Lung microvascular endothelial cell (primary cell): Measurements from ENCODE around the gene TESK1. TPM values are rescaled to one million over a fixed set of nuclear protein-coding genes. Genes with fewer than 3 reads are reported as not detected.
"Not testable (repeated sequence)": the region's sequence is repeated elsewhere in the genome, so short reads cannot be mapped to it uniquely, and the experiment has no call there.

Experiments used
- DNase-seq, 2 donors: peaks; one replicate each; pipeline versions ENCODE4 v3.0.0 to v3.0.0-alpha.2; 2010; ENCODE audit warnings: low read depth in 2 of 2
- total RNA-seq: library from RNA; depleted of rRNA; stranded (reverse); fragments of >200 nt; gene quantifications from 2 replicates; pipeline ENCODE4 v1.2.1, GENCODE V29; 2014

TESK1 gene
- total RNA-seq, 1 donor from 2014 or later = 6.3 TPM

GRCh38 chr9:35645736-35646135 is 40.7 kb downstream of the TESK1 start:
- not testable (repeated sequence) for DNase-seq

- no peak for DNase-seq
These were observed 41.1 kb downstream of the TESK1 start for GRCh38 chr9:35646153-35646532.

- peak; percentile 87 to 89 for DNase-seq
These were observed 41.6 kb downstream of the TESK1 start for GRCh38 chr9:35646533-35647265.

- DNase-seq = no peak
These were observed 44.6 kb downstream of the TESK1 start for GRCh38 chr9:35649431-35650340.

- DNase-seq = no peak
These were observed 45.5 kb downstream of the TESK1 start, which contains the start of gene SIT1 for GRCh38 chr9:35650341-35651158. TSS of gene SIT1 (minus strand) at chr9:35650931. CDS start at chr9:35650853, 78 bp downstream.

DNA sequence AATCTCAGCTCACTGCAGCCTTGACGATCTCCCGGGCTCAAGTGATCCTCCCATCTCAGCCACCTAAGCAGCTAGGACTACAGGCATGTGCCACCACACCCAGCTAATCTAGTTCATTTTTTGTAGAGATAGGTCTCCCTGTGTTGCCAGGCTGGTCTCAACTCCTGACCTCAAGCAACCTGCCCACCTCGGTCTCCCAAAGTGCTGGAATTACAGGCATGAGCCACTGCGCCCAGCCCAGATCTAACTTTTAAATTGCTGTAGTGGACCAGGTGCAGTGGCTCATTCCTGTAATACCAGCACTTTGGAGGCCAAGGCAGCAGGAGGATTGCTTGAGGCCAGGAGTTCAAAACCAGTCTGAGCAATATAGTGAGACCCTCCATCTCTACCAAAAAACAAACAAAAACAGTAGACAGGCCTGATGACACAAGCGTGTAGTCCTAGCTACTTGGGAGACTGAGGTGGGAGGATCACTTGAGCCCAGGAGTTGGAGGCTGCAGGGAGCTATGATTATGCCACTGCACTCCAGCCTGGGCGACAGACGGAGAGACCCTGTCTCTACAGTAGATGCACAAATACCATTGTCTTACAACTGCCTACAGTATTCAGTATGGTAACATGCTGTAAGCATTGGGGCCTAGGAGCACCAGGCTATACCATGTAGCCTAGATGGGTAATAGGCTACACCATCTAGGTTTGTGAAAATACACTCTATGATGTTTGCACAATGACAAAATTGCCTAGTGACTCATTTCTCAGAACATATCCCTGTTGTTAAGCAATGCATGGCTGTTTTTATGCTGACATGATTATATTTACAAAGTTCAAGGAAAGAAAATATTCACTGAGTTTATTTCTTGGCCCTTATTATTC is 47.1 kb downstream of the TESK1 start:
- no peak for DNase-seq

DNA sequence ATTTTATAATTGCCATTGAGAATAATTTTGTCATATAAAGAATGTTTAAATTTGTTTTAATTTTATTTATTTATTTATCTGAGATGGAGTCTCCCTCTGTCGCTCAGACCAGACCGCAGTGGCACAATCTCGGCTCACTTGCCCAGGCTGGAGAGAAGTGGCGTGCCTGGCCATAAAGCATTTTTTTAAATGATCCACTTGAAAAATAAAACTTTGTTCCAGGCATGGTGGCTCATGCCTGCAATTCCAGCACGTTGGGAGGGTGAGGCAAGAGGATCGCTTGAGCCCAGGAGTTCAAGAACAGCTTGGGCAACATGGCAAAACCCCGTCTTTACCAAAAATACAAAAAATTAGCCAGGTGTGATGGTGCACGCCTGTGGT is 47.8 kb downstream of the TESK1 start:
- no peak for DNase-seq

DNA sequence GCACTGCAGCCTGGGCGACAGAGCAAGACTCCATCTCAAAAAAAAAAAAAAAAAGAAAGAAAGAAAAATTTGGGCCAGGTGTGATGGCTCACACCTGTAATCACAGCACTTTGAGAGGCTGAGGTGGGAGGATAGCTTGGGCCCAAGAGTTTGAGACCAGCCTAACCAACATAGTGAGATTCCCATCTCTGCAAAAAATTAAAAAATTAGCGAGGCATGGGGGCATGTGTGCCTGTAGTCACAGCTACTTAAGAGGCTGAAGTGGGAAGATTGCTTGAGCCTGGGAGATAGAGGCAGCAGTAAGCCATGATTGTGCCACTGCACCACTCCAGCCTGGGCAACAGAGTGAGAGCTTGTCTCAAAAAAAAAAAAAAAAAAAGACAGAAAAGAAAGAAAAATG is 48.5 kb downstream of the TESK1 start:
- no peak for DNase-seq

- DNase-seq = no peak
These were observed 51.3 kb downstream of the TESK1 start for GRCh38 chr9:35656348-35656747.

DNA sequence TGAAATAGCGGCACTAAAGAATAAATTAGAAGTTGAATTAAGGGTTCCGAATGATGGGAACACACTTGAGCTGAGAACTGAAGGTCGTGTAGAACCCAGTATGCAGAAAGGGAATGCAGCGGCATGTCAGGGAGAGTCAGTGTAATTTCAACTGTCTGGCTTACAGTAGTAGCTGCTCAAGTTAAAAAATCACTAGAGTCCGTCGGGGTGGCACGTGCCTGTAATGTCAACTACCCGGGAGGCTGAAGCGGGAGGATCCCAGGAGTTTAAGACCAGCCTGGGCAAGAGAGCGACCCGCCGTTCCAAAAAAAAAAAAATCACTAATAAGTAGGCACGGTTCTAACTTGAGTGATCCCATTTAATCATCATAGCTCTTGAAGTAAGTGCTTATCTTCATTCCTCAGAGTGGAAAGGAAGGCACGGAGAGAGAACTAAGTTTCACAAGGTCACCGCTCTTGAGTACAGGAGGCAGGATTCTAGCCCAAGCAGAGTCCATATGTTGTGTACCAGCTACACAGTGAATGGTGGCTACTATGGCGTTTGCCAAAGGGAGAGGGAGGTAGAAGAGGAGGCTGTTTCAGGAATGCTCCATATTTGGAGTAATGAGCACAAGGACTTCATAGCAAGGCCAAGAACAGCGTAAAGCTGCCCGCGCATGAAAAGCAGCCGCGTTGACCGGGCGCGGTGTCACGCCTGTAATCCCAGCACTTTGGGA is 51.9 kb downstream of the TESK1 start:
- peak in 1 of 2 donors; percentile 8 for DNase-seq

DNA sequence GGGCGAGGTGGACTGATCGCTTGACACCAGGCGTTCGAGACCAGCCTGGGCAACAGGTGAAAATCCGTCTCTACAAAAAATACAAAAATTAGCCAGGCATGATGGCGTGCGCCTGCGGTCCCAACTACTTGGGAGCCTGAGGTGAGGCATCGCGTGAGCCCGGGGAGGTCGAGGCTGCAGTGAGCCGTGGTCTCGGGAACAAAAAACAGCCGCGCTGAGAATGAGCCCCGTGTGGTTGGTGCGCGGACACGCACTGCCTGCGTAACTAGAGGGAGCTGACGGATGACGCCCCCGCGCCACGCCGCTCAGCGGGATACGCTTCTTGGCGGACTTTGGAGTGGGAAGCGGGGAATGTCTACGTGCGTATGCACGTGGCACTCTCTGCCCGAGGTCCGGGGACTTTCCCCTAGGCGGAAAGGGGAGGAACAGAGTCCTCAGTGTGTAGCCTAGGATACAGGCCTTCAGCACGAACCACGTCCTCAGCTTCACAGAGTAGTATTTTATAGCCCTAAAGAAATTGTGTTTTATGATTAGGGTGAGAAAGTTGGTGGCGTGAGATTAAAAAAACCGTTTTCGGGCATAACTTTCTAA is 52.6 kb downstream of the TESK1 start, which contains the start of gene RMRP:
RMRP (minus strand) TSS at position 474 of the 591 bp plus-strand sequence.
- peak; percentile 99 to 100 for DNase-seq

DNA sequence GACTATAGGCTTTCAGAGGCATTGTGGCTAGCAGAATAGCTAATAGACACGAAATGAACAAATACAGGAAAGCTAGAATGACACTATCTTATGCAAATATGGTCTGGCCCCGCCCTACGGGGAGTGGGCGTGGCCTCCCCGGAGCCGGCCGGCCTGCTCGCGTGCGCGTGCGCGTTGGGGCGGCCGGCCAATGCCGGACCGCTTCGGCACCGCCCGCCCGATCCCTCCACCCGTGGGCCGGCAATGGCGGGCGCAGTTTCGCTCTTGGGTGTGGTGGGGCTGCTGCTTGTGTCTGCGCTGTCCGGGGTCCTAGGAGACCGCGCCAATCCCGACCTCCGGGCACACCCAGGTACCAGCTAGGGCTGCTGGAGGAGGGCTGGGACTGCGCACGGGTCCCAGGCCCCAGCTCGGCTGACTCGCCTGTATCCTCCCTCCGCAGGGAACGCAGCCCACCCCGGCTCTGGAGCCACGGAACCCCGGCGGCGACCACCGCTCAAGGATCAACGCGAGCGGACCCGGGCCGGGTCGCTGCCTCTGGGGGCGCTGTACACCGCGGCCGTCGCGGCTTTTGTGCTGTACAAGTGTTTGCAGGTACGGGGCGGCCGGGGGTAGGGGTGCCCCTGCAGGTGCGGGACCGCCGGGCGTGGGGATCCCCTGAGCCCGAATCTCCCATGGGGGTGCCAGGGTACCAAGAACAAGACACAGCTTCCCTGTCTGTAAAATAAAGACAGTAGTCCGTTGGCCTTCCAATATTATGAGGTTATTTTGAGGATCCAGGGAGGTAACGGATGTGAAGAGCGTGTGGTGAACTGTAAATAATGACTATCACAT is 53.3 kb downstream of the TESK1 start, which contains the start of gene CCDC107:
CCDC107 (plus strand) TSS at position 156 of the 831 bp plus-strand sequence; CDS start at position 244, 88 bp downstream.
- DNase-seq = peak; percentile 89 to 92

DNA sequence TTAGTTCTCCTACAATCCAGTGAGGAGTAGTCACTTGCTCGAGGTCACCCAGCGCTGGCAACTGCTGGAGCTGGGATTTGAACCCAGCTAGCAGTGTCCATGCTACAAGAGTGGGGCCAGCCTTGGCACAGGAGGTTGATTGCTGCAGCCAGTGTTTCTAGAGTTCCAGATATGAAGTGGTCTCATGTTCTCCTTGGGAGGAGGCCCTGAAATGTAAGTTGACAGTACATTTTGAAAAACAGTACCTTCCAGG is 53.8 kb downstream of the TESK1 start:
- DNase-seq = peak; percentile 55 to 59

GRCh38 chr9:35659340-35659739 is 54.3 kb downstream of the TESK1 start:
- DNase-seq = peak in 1 of 2 donors; percentile 62

Other genes starting within 250 kb of the TESK1 start
- gene RUSC2, start 115.2 kb upstream of the TESK1 start, total RNA-seq = 7.8 and 10.9 TPM in 2 replicates
- under 0.01 TPM in 1 of 2 replicates, not detected in the other for gene CD72, start 13.2 kb downstream of the TESK1 start, total RNA-seq
- not detected in 2 replicates for gene SIT1, start 45.7 kb downstream of the TESK1 start, total RNA-seq
- gene RMRP, start 52.8 kb downstream of the TESK1 start, total RNA-seq = 215,777 and 328,792 TPM in 2 replicates
- 10.9 and 16.9 TPM in 2 replicates for gene CCDC107, start 53.0 kb downstream of the TESK1 start, total RNA-seq
- gene ARHGEF39, start 59.9 kb downstream of the TESK1 start, total RNA-seq = under 0.01 and 0.44 TPM in 2 replicates
- gene CA9, start 68.7 kb downstream of the TESK1 start, total RNA-seq = 0.22 TPM in 1 of 2 replicates, not detected in the other
- gene TPM2, start 84.7 kb downstream of the TESK1 start, total RNA-seq = 7.3 and 9.8 TPM in 2 replicates
- 165 and 180 TPM in 2 replicates for gene TLN1, start 126.9 kb downstream of the TESK1 start, total RNA-seq
- gene CREB3, start 127.4 kb downstream of the TESK1 start, total RNA-seq = 34.4 and 36.7 TPM in 2 replicates
- gene GBA2, start 144.0 kb downstream of the TESK1 start, total RNA-seq = 42.5 and 54.0 TPM in 2 replicates
- 8.1 and 10.1 TPM in 2 replicates for gene RGP1, start 144.0 kb downstream of the TESK1 start, total RNA-seq
- gene MSMP, start 149.0 kb downstream of the TESK1 start, total RNA-seq = 60.9 and 61.5 TPM in 2 replicates
- gene NPR2, start 186.3 kb downstream of the TESK1 start, total RNA-seq = 0.20 and 2.0 TPM in 2 replicates
- gene SPAG8, start 207.0 kb downstream of the TESK1 start, total RNA-seq = not detected in 2 replicates
- 2.6 and 10.7 TPM in 2 replicates for gene HINT2, start 209.8 kb downstream of the TESK1 start, total RNA-seq
- not detected in 2 replicates for gene FAM221B, start 223.5 kb downstream of the TESK1 start, total RNA-seq
- under 0.01 and 0.22 TPM in 2 replicates for gene TMEM8B, start 224.0 kb downstream of the TESK1 start, total RNA-seq